ENCODE measurements around the gene PTPRJ.
A peak's percentile ranks its signal among the peaks of the same experiment; 100 is the strongest.
"Not testable (repeated sequence)": the region's sequence is repeated elsewhere in the genome, so short reads cannot be mapped to it uniquely, and the experiment has no call there.

PTPRJ gene

DNA sequence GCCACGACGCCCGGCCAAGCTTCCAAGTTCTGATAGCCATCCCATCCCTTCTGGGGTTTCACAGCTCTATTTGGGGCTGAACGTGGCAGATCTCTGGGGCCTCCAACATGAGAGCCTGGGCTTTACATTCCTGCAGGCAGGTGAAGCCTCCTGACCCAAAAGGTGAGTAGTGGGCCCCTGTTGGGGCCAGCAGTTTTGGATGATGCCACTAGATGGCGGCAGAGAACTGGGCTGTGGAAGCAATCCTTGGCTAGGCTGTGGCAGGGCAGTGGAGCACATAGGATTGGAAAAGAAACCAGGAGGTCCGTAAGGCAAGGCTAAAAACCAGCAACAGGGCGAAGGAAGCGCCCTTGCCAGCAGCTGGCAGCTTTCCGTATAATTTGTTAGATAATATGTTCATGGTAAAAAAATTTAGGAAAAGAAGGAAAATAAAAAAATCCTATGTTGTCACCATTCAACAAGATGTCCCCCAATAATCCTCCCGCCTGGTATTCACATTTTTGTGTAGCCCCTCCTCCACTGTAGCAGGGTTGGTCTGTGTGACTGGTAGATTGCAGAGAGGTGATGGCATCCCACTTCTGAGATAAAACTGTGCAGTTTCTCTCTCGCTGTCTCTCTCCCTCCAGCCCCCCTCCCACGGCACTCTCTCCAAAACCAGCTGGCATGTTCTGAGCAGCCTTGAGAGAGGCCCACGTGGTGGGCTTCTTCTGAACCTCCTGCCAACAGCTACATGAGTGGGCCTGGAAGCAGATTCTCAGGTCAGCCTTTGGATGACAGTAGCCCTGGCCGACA lies 192.7 kb downstream of the PTPRJ start:
- DNase-seq = peak; percentile 50 to 65

GRCh38 chr11:48177661-48178060 lies 197.3 kb downstream of the PTPRJ start:
- DNase-seq = no peak

- DNase-seq = no peak
Observed at GRCh38 chr11:48180627-48181026, 200.3 kb downstream of the PTPRJ start.

DNA sequence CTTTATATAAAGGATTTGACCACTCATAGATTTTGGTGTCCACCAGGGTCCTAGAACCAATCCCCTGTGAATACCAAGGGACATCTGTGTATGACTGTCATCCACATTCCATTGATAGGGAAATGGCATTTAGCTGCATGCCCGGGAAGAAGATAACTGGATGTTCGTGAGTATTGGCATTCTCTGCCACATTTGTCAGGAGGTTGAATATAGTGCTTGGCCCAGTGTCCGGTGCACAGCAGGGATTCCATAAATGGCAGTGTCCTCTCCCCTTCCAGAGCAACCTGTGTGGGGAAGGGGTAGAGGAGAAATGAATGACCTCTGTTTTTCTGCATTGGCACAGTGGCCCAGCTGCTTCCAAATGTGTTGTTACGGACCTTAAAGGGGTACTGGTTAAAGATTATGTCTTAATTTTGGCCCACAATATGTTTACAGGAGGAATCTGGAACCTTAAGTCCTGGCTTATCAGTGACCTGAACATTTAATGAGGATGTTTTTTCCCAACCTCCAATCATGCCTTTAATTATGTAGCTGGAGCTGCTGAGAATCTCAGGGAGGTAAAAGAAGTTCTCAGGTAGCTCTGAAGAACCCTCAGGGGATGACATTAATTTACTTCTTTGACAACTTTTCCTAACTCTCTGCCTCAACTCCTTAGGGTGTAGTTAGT lies 202.6 kb downstream of the PTPRJ start:
- no peak for DNase-seq

DNA sequence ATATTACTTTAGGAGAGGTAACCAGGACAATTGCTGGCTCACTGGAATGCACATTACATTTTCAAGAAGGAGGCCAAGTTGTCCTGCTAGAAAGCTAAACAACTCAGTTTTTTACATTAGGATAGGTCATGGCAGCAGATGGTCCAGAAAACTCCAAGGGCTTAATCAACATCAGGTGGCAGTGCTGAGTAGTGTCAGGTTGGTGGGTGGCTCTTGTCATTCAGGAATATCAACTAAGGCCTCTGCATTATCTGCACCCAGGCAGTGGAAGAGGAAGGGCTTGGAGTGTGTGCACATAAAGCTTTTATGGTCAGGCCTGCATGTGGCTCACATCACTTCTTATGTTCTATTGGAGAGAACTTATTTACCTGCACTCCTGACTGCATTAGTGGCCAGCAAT lies 204.1 kb downstream of the PTPRJ start:
- peak in 1 of 2 experiments; percentile 2 for DNase-seq

DNA sequence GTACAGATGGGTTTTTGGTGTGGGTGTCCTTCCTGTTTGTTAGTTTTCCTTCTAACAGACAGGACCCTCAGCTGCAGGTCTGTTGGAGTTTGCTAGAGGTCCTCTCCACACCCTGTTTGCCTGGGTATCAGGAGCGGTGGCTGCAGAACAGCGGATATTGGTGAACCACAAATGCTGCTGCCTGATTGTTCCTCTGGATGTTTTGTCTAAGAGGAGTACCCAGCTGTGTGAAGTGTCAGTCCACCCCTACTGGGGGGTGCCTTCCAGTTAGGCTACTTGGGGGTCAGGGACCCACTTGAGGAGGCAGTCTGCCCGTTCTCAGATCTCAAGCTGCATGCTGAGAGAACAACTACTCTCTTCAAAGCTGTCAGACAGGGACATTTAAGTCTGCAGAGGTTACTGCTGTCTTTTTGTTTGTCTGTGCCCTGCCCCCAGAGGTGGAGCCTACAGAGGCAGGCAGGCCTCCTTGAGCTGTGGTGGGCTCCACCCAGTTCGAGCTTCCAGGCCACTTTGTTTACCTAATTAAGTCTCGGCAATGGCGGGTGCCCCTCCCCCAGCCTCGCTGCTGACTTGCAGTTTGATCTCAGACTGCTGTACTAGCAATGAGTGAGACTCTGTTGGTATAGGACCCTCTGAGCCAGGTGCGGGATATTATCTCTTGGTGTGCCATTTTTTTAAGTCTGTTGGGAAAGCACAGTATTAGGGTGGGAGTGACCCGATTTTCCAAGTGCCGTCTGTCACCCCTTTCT lies 210.7 kb downstream of the PTPRJ start:
- not testable (repeated sequence) for DNase-seq

- no peak for DNase-seq
Observed at GRCh38 chr11:48193876-48194275, 213.5 kb downstream of the PTPRJ start.

DNA sequence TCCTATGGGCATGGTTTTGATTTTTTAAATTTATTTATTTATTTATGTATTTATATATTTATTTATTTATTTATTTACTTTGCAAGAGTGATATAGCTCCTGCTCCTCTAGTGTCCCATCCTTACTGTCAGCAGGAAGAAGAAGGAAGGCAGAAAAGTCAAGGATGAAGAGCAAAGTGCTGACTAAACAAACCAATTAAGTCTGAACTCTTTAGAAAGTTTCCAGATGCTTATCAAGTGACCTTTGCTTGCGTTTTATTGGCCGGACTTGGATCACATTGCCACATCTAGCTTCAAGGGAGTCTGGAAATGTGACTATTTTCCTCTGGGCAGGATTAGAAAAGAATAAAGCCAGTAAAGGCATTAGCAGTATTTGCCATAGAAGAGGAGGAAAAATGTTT lies 227.5 kb downstream of the PTPRJ start:
- no peak for DNase-seq

GRCh38 chr11:48210052-48210451 lies 229.7 kb downstream of the PTPRJ start:
- DNase-seq = peak in 1 of 2 experiments; percentile 7

GRCh38 chr11:48216510-48216909 lies 236.2 kb downstream of the PTPRJ start, which contains the start of gene OR4B1:
Gene OR4B1 (plus strand): TSS chr11:48216810. CDS start chr11:48216810, 0 bp downstream.
- DNase-seq = no peak

Measured in SHP77 (cell line).